Peyer's patch (tissue), 4 donors: ENCODE results near the gene GPC3.

Experiments
- POLR2A ChIP-seq, 2 donors: fragments of 450-650 bp; IDR thresholded peaks; one replicate each; pipeline ENCODE4 v1.5.1; 2017; ENCODE audit warnings: antibody characterized with exemption in 2 of 2, mild to moderate bottlenecking in 2 of 2, moderate library complexity in 2 of 2
- TF ChIP-seq, protein P1 (sequence below), 6 experiments: fragments of 450-650 bp in 4 of 6; fragments of 200-600 bp in 2 of 6; sonication (generic) in 1 of 6; IDR thresholded peaks; one replicate each; pipeline ENCODE4 v1.5.1; 2017 to 2019; ENCODE audit warnings: antibody characterized with exemption in 6 of 6, mild to moderate bottlenecking in 3 of 6, moderate library complexity in 1 of 6

DNA sequence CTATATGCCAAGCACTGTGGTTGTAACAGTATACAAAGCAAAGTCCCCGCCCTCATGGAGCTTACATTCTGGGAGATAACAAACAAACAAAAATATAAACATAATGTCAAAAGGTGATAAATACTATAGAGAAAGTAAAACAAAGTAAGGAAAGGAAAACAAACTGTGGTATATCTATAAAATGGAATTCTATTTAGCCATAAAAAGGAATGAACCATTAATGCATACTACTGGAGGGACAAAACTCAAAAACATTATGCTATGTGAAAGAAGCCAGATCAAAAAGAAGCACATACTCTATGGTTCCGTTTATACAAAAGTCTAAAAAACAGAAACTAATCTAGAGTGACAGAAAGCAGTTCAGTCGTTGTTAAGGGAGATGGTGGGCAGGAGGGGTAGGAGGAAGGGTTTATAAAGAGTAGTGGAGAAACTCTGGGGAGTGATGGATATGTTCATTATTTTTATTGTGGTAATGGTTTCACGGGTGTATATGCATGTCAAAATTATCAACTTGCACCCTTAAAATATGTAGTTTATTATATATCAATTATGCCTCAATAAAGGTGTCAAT is 31.5 kb downstream of the GPC3 start:
- TF ChIP-seq, protein P1, sequence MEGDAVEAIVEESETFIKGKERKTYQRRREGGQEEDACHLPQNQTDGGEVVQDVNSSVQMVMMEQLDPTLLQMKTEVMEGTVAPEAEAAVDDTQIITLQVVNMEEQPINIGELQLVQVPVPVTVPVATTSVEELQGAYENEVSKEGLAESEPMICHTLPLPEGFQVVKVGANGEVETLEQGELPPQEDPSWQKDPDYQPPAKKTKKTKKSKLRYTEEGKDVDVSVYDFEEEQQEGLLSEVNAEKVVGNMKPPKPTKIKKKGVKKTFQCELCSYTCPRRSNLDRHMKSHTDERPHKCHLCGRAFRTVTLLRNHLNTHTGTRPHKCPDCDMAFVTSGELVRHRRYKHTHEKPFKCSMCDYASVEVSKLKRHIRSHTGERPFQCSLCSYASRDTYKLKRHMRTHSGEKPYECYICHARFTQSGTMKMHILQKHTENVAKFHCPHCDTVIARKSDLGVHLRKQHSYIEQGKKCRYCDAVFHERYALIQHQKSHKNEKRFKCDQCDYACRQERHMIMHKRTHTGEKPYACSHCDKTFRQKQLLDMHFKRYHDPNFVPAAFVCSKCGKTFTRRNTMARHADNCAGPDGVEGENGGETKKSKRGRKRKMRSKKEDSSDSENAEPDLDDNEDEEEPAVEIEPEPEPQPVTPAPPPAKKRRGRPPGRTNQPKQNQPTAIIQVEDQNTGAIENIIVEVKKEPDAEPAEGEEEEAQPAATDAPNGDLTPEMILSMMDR (IDR thresholded peaks at IDR 0.05): no peak
- TF ChIP-seq POLR2A (IDR thresholded peaks at IDR 0.05): no peak
